Body of pancreas (tissue), 4 donors: ENCODE results near the gene TEAD3. TPM values are rescaled to one million over a fixed set of nuclear protein-coding genes. Genes with fewer than 3 reads are reported as not detected.

Experiments used
- ATAC-seq: fragments of 150-250 bp; one replicate; pipeline ENCODE4 v1.9.1; 2016
- DNase-seq, 4 donors: peaks; one replicate each; pipeline ENCODE4 v3.0.0-alpha.2; 2019
- H3K27ac ChIP-seq, 4 donors: fragments of 200-600 bp; sonication (generic); 1 replicate in 3 of 4; 2 replicates in 1 of 4; pipeline versions ENCODE4 v1.5.1 to v1.6.1; 2016 to 2019; ENCODE audit warnings: mild to moderate bottlenecking in 1 of 4, mixed read lengths in 1 of 4, moderate library complexity in 1 of 4
- H3K27me3 ChIP-seq, 2 donors: fragments of 200-600 bp; sonication (generic); one replicate each; pipeline ENCODE4 v1.6.0; 2016; ENCODE audit warnings: mild to moderate bottlenecking in 1 of 2
- H3K36me3 ChIP-seq, 2 donors: fragments of 200-600 bp; sonication (generic); replicated peaks in 1 of 2; 2 replicates each; pipeline ENCODE4 v1.5.1; 2016; ENCODE audit warnings: low read depth in 2 of 2; ENCODE audit not compliant: insufficient read depth in 1 of 2
- H3K4me1 ChIP-seq: fragments of 200-600 bp; sonication (generic); one replicate; pipeline ENCODE4 v1.6.0; 2016
- H3K4me3 ChIP-seq, 2 donors: fragments of 200-600 bp; sonication (generic); 1 replicate in 1 of 2; 2 replicates in 1 of 2; pipeline ENCODE4 v1.5.1; 2016 to 2019
- H3K9me3 ChIP-seq, 3 donors: fragments of 200-600 bp; sonication (generic); 1 replicate in 2 of 3; 2 replicates in 1 of 3; pipeline ENCODE4 v1.5.1; 2016
- CTCF ChIP-seq, 7 experiments: fragments of 450-650 bp in 4 of 7; fragments of 200-600 bp in 3 of 7; sonication (generic) in 3 of 7; IDR thresholded peaks; one replicate each; pipeline ENCODE4 v1.5.1; 2016 to 2019; ENCODE audit warnings: antibody characterized with exemption in 7 of 7
- POLR2A ChIP-seq, 3 donors: fragments of 450-650 bp; IDR thresholded peaks; one replicate each; pipeline ENCODE4 v1.6.1; 2016; ENCODE audit warnings: antibody characterized with exemption in 3 of 3, mild to moderate bottlenecking in 2 of 3
- WGBS, 2 donors: methylation state at CpG; one replicate each; pipeline ENCODE4 v1.1.5; 2017; 5-methylcytosine and 5-hydroxymethylcytosine counted together
- intact Hi-C: fragments of 100-400 bp; cut with DNase I; formaldehyde crosslinking; loops from one replicate; pipeline ENCODE4 v1.15.1; 2023
- total RNA-seq, 2 donors: library from RNA; depleted of rRNA; stranded (reverse); fragments of >200 nt; gene quantifications; one replicate each; pipeline ENCODE4 v1.1.0, GENCODE V29; 2016

The TEAD3 gene
- total RNA-seq, 2 donors from 2014 or later = 6.5 to 8.9 TPM

GRCh38 chr6:35489995-35490791, 6.7 kb downstream of the TEAD3 start:
- ATAC-seq = peak; percentile 26
- intact Hi-C loops = no loop called here
- TF ChIP-seq POLR2A (IDR thresholded peaks at IDR 0.05) (no peak), CTCF (IDR thresholded peaks at IDR 0.05) (no peak)
- Histone ChIP-seq H3K27ac (peak overlapping the region in 3 of 4 donors; percentile 2 to 42 (median 36)), H3K4me1 (peaks cover 64% of the 10 kb centered on the region), H3K4me3 (no peak overlapping the region), H3K27me3 (no peaks in the 10 kb centered on the region), H3K36me3 (no peaks in the 10 kb centered on the region), H3K9me3 (no peaks in the 10 kb centered on the region)
- 35 to 58% methylated on average over 10 to 28 of the region's 28 CpGs for WGBS, 2 donors
- DNase-seq = peak; percentile 52 to 81 (median 74)

GRCh38 chr6:35489066-35489465, 7.8 kb downstream of the TEAD3 start:
- peak overlapping the region in 1 of 4 donors; percentile 36 for H3K27ac ChIP-seq
- intact Hi-C loops = no loop called here
- no peak overlapping the region for H3K4me3 ChIP-seq
- 92 to 93% methylated on average over 1 of the region's 1 CpG for WGBS, 2 donors
- no peak for TF ChIP-seq CTCF (IDR thresholded peaks at IDR 0.05)
- no peak for TF ChIP-seq POLR2A (IDR thresholded peaks at IDR 0.05)
- DNase-seq (no peak), ATAC-seq (no peak)
- no peaks in the 10 kb centered on the region for H3K9me3 ChIP-seq
- no peaks in the 10 kb centered on the region for H3K27me3 ChIP-seq
- no peaks in the 10 kb centered on the region for H3K36me3 ChIP-seq
- peaks cover 58% of the 10 kb centered on the region for H3K4me1 ChIP-seq

- ATAC-seq = no peak
- peak overlapping the region in 3 of 4 donors; percentile 36 to 53 (median 48) for H3K27ac ChIP-seq
These were observed 8.4 kb downstream of the TEAD3 start for GRCh38 chr6:35488517-35488862.

GRCh38 chr6:35487658-35488516, 9.0 kb downstream of the TEAD3 start:
- no peaks in the 10 kb centered on the region for H3K27me3 ChIP-seq
- no peak for TF ChIP-seq POLR2A (IDR thresholded peaks at IDR 0.05)
- H3K36me3 ChIP-seq = no peaks in the 10 kb centered on the region
- H3K4me3 ChIP-seq = no peak overlapping the region
- H3K9me3 ChIP-seq = no peaks in the 10 kb centered on the region
- peaks cover 55% of the 10 kb centered on the region for H3K4me1 ChIP-seq
- H3K27ac ChIP-seq = peak overlapping the region in 3 of 4 donors; percentile 36 to 53 (median 48)
- 53 to 76% methylated on average over 9 of the region's 9 CpGs for WGBS, 2 donors
- intact Hi-C loops = no loop called here
- no peak for ATAC-seq
- peak in 1 of 4 donors; percentile 42 for DNase-seq

More at GRCh38 chr6:35488517-35488862, 8.4 kb downstream of the TEAD3 start:
- no peaks in the 10 kb centered on the region for H3K27me3 ChIP-seq
- H3K4me1 ChIP-seq = peaks cover 55% of the 10 kb centered on the region
- H3K4me3 ChIP-seq = no peak overlapping the region
- intact Hi-C loops = no loop called here
- DNase-seq = no peak
- WGBS, 2 donors = 84 to 85% methylated on average over 9 of the region's 9 CpGs
- no peaks in the 10 kb centered on the region for H3K9me3 ChIP-seq
- no peak for TF ChIP-seq CTCF (IDR thresholded peaks at IDR 0.05)
- no peak for TF ChIP-seq POLR2A (IDR thresholded peaks at IDR 0.05)
- H3K36me3 ChIP-seq = no peaks in the 10 kb centered on the region
